Vagina (tissue), 2 donors: ENCODE measurements around the gene ZNF331. TPM values are rescaled to one million over a fixed set of nuclear protein-coding genes. Genes with fewer than 3 reads are reported as not detected.
"Not testable (repeated sequence)": the region's sequence is repeated elsewhere in the genome, so short reads cannot be mapped to it uniquely, and the experiment has no call there.

Experiments used
- DNase-seq, 2 donors: peaks; one replicate each; pipeline ENCODE4 v3.0.0-alpha.2; 2017; ENCODE audit errors: extremely low spot score in 2 of 2
- H3K27ac ChIP-seq: fragments of 200-600 bp; sonication (generic); one replicate; pipeline ENCODE4 v1.5.1; 2019
- H3K27me3 ChIP-seq: fragments of 200-600 bp; sonication (generic); one replicate; pipeline ENCODE4 v1.5.1; 2019
- H3K36me3 ChIP-seq, 2 donors: fragments of 200-600 bp; sonication (generic); one replicate each; pipeline ENCODE4 v1.5.1; 2017 to 2019
- H3K4me1 ChIP-seq: fragments of 200-600 bp; sonication (generic); one replicate; pipeline ENCODE4 v1.5.1; 2019
- H3K4me3 ChIP-seq, 2 donors: fragments of 200-600 bp; sonication (generic); 1 replicate in 1 of 2; 2 replicates in 1 of 2; pipeline ENCODE4 v1.5.1; 2016 to 2019
- H3K9me3 ChIP-seq: fragments of 200-600 bp; sonication (generic); one replicate; pipeline ENCODE4 v1.5.1; 2019
- POLR2A ChIP-seq, 2 donors: fragments of 450-650 bp; IDR thresholded peaks; one replicate each; pipeline ENCODE4 v1.6.1; 2017; ENCODE audit warnings: antibody characterized with exemption in 2 of 2, mild to moderate bottlenecking in 2 of 2, moderate library complexity in 2 of 2
- POLR2AphosphoS5 ChIP-seq, 2 donors: sonication (generic); formaldehyde crosslinking; IDR thresholded peaks; one replicate each; pipeline ENCODE4 v1.9.0; 2017; ENCODE audit warnings: antibody characterized with exemption in 2 of 2, mild to moderate bottlenecking in 2 of 2, low read depth in 1 of 2; ENCODE audit not compliant: insufficient read depth in 1 of 2
- intact Hi-C: fragments of 100-400 bp; cut with DNase I; formaldehyde crosslinking; loops from one replicate; pipeline ENCODE4 v1.15.1; 2023
- total RNA-seq: library from RNA; depleted of rRNA; stranded (reverse); fragments of >200 nt; gene quantifications from one replicate; pipeline ENCODE4 v1.2.3, GENCODE V29; 2016
- TF ChIP-seq, protein P1 (sequence below), 3 experiments: fragments of 450-650 bp in 2 of 3; fragments of 200-600 bp in 1 of 3; sonication (generic) in 1 of 3; IDR thresholded peaks; one replicate each; pipeline ENCODE4 v1.5.1; 2017 to 2019; ENCODE audit warnings: antibody characterized with exemption in 3 of 3, mild to moderate bottlenecking in 2 of 3, moderate library complexity in 2 of 3

The ZNF331 gene
- total RNA-seq, 1 donor from 2014 or later = 72.7 TPM

DNA sequence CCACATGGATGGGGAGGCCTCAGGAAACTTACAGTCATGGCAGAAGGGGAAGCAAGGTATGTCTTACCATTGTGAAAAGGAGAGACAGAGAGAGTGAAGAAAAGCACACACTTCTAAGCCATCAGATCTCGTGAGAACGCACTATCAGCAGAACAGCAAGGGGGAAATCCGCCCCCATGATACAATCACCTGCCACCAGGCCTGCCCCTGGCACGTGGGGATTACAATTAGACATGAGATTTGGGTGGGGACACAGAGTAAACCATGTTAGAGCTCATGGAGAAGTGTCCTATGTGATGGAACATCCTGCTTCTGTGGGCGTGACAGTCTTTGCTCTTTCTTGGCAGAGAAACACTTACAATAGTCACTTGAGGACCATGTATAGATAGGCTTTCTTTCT lies 28.1 kb upstream of the ZNF331 start:
- no peak overlapping the region for H3K4me3 ChIP-seq
- no peak for DNase-seq
- H3K36me3 ChIP-seq = no peaks in the 10 kb centered on the region
- no peaks in the 10 kb centered on the region for H3K9me3 ChIP-seq
- intact Hi-C loops = loop anchor here (10.0 kb wide), 1 partner anchor 85 kb away; no protein-coding TSS in a partner anchor
- no peak overlapping the region for H3K27ac ChIP-seq
- H3K4me1 ChIP-seq = no peaks in the 10 kb centered on the region
- no peaks in the 10 kb centered on the region for H3K27me3 ChIP-seq
- TF ChIP-seq, protein P1, sequence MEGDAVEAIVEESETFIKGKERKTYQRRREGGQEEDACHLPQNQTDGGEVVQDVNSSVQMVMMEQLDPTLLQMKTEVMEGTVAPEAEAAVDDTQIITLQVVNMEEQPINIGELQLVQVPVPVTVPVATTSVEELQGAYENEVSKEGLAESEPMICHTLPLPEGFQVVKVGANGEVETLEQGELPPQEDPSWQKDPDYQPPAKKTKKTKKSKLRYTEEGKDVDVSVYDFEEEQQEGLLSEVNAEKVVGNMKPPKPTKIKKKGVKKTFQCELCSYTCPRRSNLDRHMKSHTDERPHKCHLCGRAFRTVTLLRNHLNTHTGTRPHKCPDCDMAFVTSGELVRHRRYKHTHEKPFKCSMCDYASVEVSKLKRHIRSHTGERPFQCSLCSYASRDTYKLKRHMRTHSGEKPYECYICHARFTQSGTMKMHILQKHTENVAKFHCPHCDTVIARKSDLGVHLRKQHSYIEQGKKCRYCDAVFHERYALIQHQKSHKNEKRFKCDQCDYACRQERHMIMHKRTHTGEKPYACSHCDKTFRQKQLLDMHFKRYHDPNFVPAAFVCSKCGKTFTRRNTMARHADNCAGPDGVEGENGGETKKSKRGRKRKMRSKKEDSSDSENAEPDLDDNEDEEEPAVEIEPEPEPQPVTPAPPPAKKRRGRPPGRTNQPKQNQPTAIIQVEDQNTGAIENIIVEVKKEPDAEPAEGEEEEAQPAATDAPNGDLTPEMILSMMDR (IDR thresholded peaks at IDR 0.05) = no peak
- TF ChIP-seq POLR2A (IDR thresholded peaks at IDR 0.05) (no peak), POLR2AphosphoS5 (IDR thresholded peaks at IDR 0.05; ENCODE audit: insufficient read depth in 1 of 2, low read depth in 1 of 2) (no peak)

- H3K4me3 ChIP-seq = no peak overlapping the region
- H3K27ac ChIP-seq = no peak overlapping the region
- no peaks in the 10 kb centered on the region for H3K4me1 ChIP-seq
- TF ChIP-seq POLR2AphosphoS5 (IDR thresholded peaks at IDR 0.05; ENCODE audit: insufficient read depth in 1 of 2, low read depth in 1 of 2) = no peak
- no peak for TF ChIP-seq POLR2A (IDR thresholded peaks at IDR 0.05)
- TF ChIP-seq, protein P1 (IDR thresholded peaks at IDR 0.05) = no peak
- no peak for DNase-seq
- no peaks in the 10 kb centered on the region for H3K36me3 ChIP-seq
- H3K9me3 ChIP-seq = no peaks in the 10 kb centered on the region
- intact Hi-C loops = no loop called here
- no peaks in the 10 kb centered on the region for H3K27me3 ChIP-seq
These were observed 26.6 kb upstream of the ZNF331 start for GRCh38 chr19:53511357-53511756.

DNA sequence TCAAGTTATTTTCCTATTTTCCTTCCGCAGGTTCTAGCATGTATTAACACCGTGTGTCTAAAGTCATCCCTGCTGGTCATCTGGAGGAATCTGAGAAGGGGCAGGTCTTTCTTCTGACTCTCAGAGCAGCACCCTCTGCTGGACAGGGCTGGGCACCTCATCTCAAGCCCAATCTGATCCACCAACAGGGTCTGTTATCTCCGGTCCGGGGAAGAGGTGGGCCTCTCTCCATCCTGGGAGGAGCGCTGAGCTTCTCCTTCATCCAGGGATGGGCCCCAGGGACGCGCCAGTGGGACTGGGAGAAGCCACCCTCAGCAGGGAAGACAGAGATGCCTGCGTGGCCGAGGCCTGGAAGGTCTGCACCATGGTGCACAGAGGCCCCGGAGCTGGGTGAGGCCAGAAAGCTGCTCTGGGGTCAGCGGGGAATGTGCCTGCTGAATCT lies 26.0 kb upstream of the ZNF331 start:
- Histone ChIP-seq H3K4me3 (no peak overlapping the region), H3K27ac (no peak overlapping the region), H3K36me3 (no peaks in the 10 kb centered on the region), H3K4me1 (no peaks in the 10 kb centered on the region), H3K27me3 (no peaks in the 10 kb centered on the region), H3K9me3 (no peaks in the 10 kb centered on the region)
- intact Hi-C loops = no loop called here
- TF ChIP-seq, protein P1 (IDR thresholded peaks at IDR 0.05) = peak; percentile 28 to 55 (median 45)
- no peak for TF ChIP-seq POLR2AphosphoS5 (IDR thresholded peaks at IDR 0.05; ENCODE audit: insufficient read depth in 1 of 2, low read depth in 1 of 2)
- DNase-seq = no peak

DNA sequence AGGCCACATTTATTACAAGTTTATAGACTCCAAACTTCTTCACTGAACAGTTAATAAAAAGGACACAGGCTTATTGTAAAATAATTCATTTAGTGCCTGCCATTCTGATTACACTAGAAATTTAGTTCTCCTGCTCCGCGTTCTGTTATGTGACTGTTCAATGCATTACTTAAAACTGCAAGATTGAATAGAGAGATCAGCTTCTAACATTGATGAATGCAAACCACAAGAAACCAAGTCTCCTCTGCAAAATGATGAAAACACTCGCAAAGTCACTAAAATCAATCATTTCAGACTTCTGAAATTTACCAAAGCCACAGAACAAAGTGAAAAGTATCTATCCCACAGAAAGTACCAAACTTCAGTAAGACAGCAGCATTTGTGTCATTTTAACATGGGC lies 22.9 kb upstream of the ZNF331 start:
- H3K9me3 ChIP-seq, DNase-seq, H3K4me3 ChIP-seq, H3K27me3 ChIP-seq, H3K4me1 ChIP-seq, H3K27ac ChIP-seq, intact Hi-C loops, H3K36me3 ChIP-seq: not testable (repeated sequence)

- intact Hi-C loops = no loop called here
- H3K4me3 ChIP-seq = no peak overlapping the region
- no peak for DNase-seq
- H3K4me1 ChIP-seq = peaks cover 11% of the 10 kb centered on the region
- TF ChIP-seq, protein P1 (IDR thresholded peaks at IDR 0.05) = no peak
- no peak for TF ChIP-seq POLR2A (IDR thresholded peaks at IDR 0.05)
- no peak for TF ChIP-seq POLR2AphosphoS5 (IDR thresholded peaks at IDR 0.05; ENCODE audit: insufficient read depth in 1 of 2, low read depth in 1 of 2)
- no peak overlapping the region for H3K27ac ChIP-seq
- no peaks in the 10 kb centered on the region for H3K36me3 ChIP-seq
- no peaks in the 10 kb centered on the region for H3K9me3 ChIP-seq
- H3K27me3 ChIP-seq = no peaks in the 10 kb centered on the region
These were observed 20.7 kb upstream of the ZNF331 start for GRCh38 chr19:53517114-53517741.
